Body of pancreas (tissue), 4 donors: ENCODE data around the gene PHACTR3. TPM values are rescaled to one million over a fixed set of nuclear protein-coding genes. Genes with fewer than 3 reads are reported as not detected.

Source experiments
- ATAC-seq: fragments of 150-250 bp; one replicate; pipeline ENCODE4 v1.9.1; 2016
- DNase-seq, 4 donors: peaks; one replicate each; pipeline ENCODE4 v3.0.0-alpha.2; 2019
- H3K27ac ChIP-seq, 4 donors: fragments of 200-600 bp; sonication (generic); 1 replicate in 3 of 4; 2 replicates in 1 of 4; pipeline versions ENCODE4 v1.5.1 to v1.6.1; 2016 to 2019; ENCODE audit warnings: mild to moderate bottlenecking in 1 of 4, mixed read lengths in 1 of 4, moderate library complexity in 1 of 4
- H3K27me3 ChIP-seq, 2 donors: fragments of 200-600 bp; sonication (generic); one replicate each; pipeline ENCODE4 v1.6.0; 2016; ENCODE audit warnings: mild to moderate bottlenecking in 1 of 2
- H3K36me3 ChIP-seq, 2 donors: fragments of 200-600 bp; sonication (generic); replicated peaks in 1 of 2; 2 replicates each; pipeline ENCODE4 v1.5.1; 2016; ENCODE audit warnings: low read depth in 2 of 2; ENCODE audit not compliant: insufficient read depth in 1 of 2
- H3K4me1 ChIP-seq: fragments of 200-600 bp; sonication (generic); one replicate; pipeline ENCODE4 v1.6.0; 2016
- H3K4me3 ChIP-seq, 2 donors: fragments of 200-600 bp; sonication (generic); 1 replicate in 1 of 2; 2 replicates in 1 of 2; pipeline ENCODE4 v1.5.1; 2016 to 2019
- H3K9me3 ChIP-seq, 3 donors: fragments of 200-600 bp; sonication (generic); 1 replicate in 2 of 3; 2 replicates in 1 of 3; pipeline ENCODE4 v1.5.1; 2016
- CTCF ChIP-seq, 7 experiments: fragments of 450-650 bp in 4 of 7; fragments of 200-600 bp in 3 of 7; sonication (generic) in 3 of 7; IDR thresholded peaks; one replicate each; pipeline ENCODE4 v1.5.1; 2016 to 2019; ENCODE audit warnings: antibody characterized with exemption in 7 of 7
- POLR2A ChIP-seq, 3 donors: fragments of 450-650 bp; IDR thresholded peaks; one replicate each; pipeline ENCODE4 v1.6.1; 2016; ENCODE audit warnings: antibody characterized with exemption in 3 of 3, mild to moderate bottlenecking in 2 of 3
- WGBS, 2 donors: methylation state at CpG; one replicate each; pipeline ENCODE4 v1.1.5; 2017; 5-methylcytosine and 5-hydroxymethylcytosine counted together
- intact Hi-C: fragments of 100-400 bp; cut with DNase I; formaldehyde crosslinking; loops from one replicate; pipeline ENCODE4 v1.15.1; 2023
- total RNA-seq, 2 donors: library from RNA; depleted of rRNA; stranded (reverse); fragments of >200 nt; gene quantifications; one replicate each; pipeline ENCODE4 v1.1.0, GENCODE V29; 2016

The PHACTR3 gene
- total RNA-seq, 2 donors from 2014 or later, result 0.52 to 0.66 TPM

GRCh38 chr20:59740621-59741020 lies 136.3 kb downstream of the PHACTR3 start:
- H3K4me3 ChIP-seq, result no peak overlapping the region
- WGBS, 2 donors, result 80 to 81% methylated on average over 3 to 7 of the region's 7 CpGs
- no peaks in the 10 kb centered on the region for H3K9me3 ChIP-seq
- H3K27me3 ChIP-seq, result no peaks in the 10 kb centered on the region
- intact Hi-C loops, result no loop called here
- TF ChIP-seq POLR2A (IDR thresholded peaks at IDR 0.05) (no peak), CTCF (IDR thresholded peaks at IDR 0.05) (no peak)
- no peak for DNase-seq
- no peaks in the 10 kb centered on the region for H3K36me3 ChIP-seq
- peaks cover 4% of the 10 kb centered on the region for H3K4me1 ChIP-seq
- no peak overlapping the region for H3K27ac ChIP-seq
- ATAC-seq, result no peak

GRCh38 chr20:59741073-59741472 lies 136.7 kb downstream of the PHACTR3 start:
- 79 to 80% methylated on average over 12 of the region's 12 CpGs for WGBS, 2 donors
- H3K36me3 ChIP-seq, result no peaks in the 10 kb centered on the region
- ATAC-seq, result no peak
- no peak overlapping the region for H3K27ac ChIP-seq
- no peaks in the 10 kb centered on the region for H3K4me1 ChIP-seq
- no peak for DNase-seq
- H3K27me3 ChIP-seq, result no peaks in the 10 kb centered on the region
- no peak overlapping the region for H3K4me3 ChIP-seq
- no peaks in the 10 kb centered on the region for H3K9me3 ChIP-seq
- intact Hi-C loops, result no loop called here
- TF ChIP-seq POLR2A (IDR thresholded peaks at IDR 0.05) (no peak), CTCF (IDR thresholded peaks at IDR 0.05) (no peak)

GRCh38 chr20:59742351-59743095 lies 138.2 kb downstream of the PHACTR3 start:
- no peak for ATAC-seq
- H3K27me3 ChIP-seq, result no peaks in the 10 kb centered on the region

GRCh38 chr20:59743308-59743707 lies 139.0 kb downstream of the PHACTR3 start:
- Histone ChIP-seq H3K4me1 (no peaks in the 10 kb centered on the region), H3K36me3 (no peaks in the 10 kb centered on the region), H3K9me3 (no peaks in the 10 kb centered on the region), H3K27ac (no peak overlapping the region), H3K27me3 (no peaks in the 10 kb centered on the region), H3K4me3 (no peak overlapping the region)
- ATAC-seq (no peak), DNase-seq (no peak)
- no peak for TF ChIP-seq CTCF (IDR thresholded peaks at IDR 0.05)
- TF ChIP-seq POLR2A (IDR thresholded peaks at IDR 0.05), result no peak
- intact Hi-C loops, result no loop called here
- WGBS, 2 donors, result 60 to 70% methylated on average over 3 to 9 of the region's 9 CpGs

More at GRCh38 chr20:59742351-59743095, 138.2 kb downstream of the PHACTR3 start:
- intact Hi-C loops, result no loop called here
- Histone ChIP-seq H3K36me3 (no peaks in the 10 kb centered on the region), H3K27ac (no peak overlapping the region), H3K4me3 (no peak overlapping the region), H3K4me1 (no peaks in the 10 kb centered on the region), H3K9me3 (no peaks in the 10 kb centered on the region)
- no peak for DNase-seq
- TF ChIP-seq POLR2A (IDR thresholded peaks at IDR 0.05), result no peak
- TF ChIP-seq CTCF (IDR thresholded peaks at IDR 0.05), result no peak
- 79 to 82% methylated on average over 17 to 24 of the region's 24 CpGs for WGBS, 2 donors
